Measurements from ENCODE around the gene HYLS1.
"Not testable (repeated sequence)": the region's sequence is repeated elsewhere in the genome, so short reads cannot be mapped to it uniquely, and the experiment has no call there.

Gene HYLS1

GRCh38 chr11:125902277-125902926 is 14.9 kb downstream of the HYLS1 start:
- Histone ChIP-seq H3K27me3 (replicated peaks; ENCODE audit: control insufficient read depth, insufficient read depth, low read length) (no peaks in the 10 kb centered on the region), H3K4me3 (replicated peaks; ENCODE audit: low read depth, low read length) (peak overlapping the region; percentile 79), H3K36me3 (ENCODE audit: control insufficient read depth, insufficient read depth, low read length) (peaks cover 4% of the 10 kb centered on the region)
- DNase-seq (ENCODE audit: extremely low read depth, insufficient read length), result no peak
- no peak for TF ChIP-seq CTCF (IDR thresholded peaks at IDR 0.05; ENCODE audit: insufficient read depth, low read length, poor library complexity, severe bottlenecking)

GRCh38 chr11:125902927-125903710 is 15.7 kb downstream of the HYLS1 start, which contains the start of gene PUS3:
TSS of gene PUS3 (minus strand) at chr11:125903206. CDS start at chr11:125896284, 6,922 bp downstream.
- Histone ChIP-seq H3K4me3 (replicated peaks; ENCODE audit: low read depth, low read length) (peak within 1 kb of the TSS; percentile 79), H3K27me3 (replicated peaks; ENCODE audit: control insufficient read depth, insufficient read depth, low read length) (no peaks in the 10 kb centered on the region), H3K36me3 (ENCODE audit: control insufficient read depth, insufficient read depth, low read length) (peaks cover 3% of the 10 kb centered on the region)
- peak; percentile 71 for DNase-seq (ENCODE audit: extremely low read depth, insufficient read length)
- no peak for TF ChIP-seq CTCF (IDR thresholded peaks at IDR 0.05; ENCODE audit: insufficient read depth, low read length, poor library complexity, severe bottlenecking)

GRCh38 chr11:125903711-125904659 is 16.5 kb downstream of the HYLS1 start, which contains the start of gene DDX25:
TSS of gene DDX25 (plus strand) at chr11:125904508. CDS start at chr11:125904518, 10 bp downstream.
- no peak for TF ChIP-seq CTCF (IDR thresholded peaks at IDR 0.05; ENCODE audit: insufficient read depth, low read length, poor library complexity, severe bottlenecking)
- Histone ChIP-seq H3K36me3 (ENCODE audit: control insufficient read depth, insufficient read depth, low read length) (peaks cover 3% of the 10 kb centered on the region), H3K4me3 (replicated peaks; ENCODE audit: low read depth, low read length) (no peak within 1 kb of the TSS), H3K27me3 (replicated peaks; ENCODE audit: control insufficient read depth, insufficient read depth, low read length) (no peaks in the 10 kb centered on the region)
- DNase-seq (ENCODE audit: extremely low read depth, insufficient read length), result no peak

- H3K4me3 ChIP-seq (replicated peaks; ENCODE audit: low read depth, low read length), result no peak overlapping the region
- no peak for TF ChIP-seq CTCF (IDR thresholded peaks at IDR 0.05; ENCODE audit: insufficient read depth, low read length, poor library complexity, severe bottlenecking)
- no peaks in the 10 kb centered on the region for H3K27me3 ChIP-seq (replicated peaks; ENCODE audit: control insufficient read depth, insufficient read depth, low read length)
- H3K36me3 ChIP-seq (ENCODE audit: control insufficient read depth, insufficient read depth, low read length), result no peaks in the 10 kb centered on the region; the same call in 1 of the 2 replicates
- DNase-seq (ENCODE audit: extremely low read depth, insufficient read length), result no peak
These were observed 17.2 kb downstream of the HYLS1 start for GRCh38 chr11:125904678-125905077.

GRCh38 chr11:125910226-125910849 is 22.9 kb downstream of the HYLS1 start:
- no peak for DNase-seq (ENCODE audit: extremely low read depth, insufficient read length)
- Histone ChIP-seq H3K27me3 (replicated peaks; ENCODE audit: control insufficient read depth, insufficient read depth, low read length) (no peaks in the 10 kb centered on the region; the same call in 1 of the 2 replicates), H3K4me3 (replicated peaks; ENCODE audit: low read depth, low read length) (no peak overlapping the region), H3K36me3 (ENCODE audit: control insufficient read depth, insufficient read depth, low read length) (no peaks in the 10 kb centered on the region)
- no peak for TF ChIP-seq CTCF (IDR thresholded peaks at IDR 0.05; ENCODE audit: insufficient read depth, low read length, poor library complexity, severe bottlenecking)

GRCh38 chr11:125914601-125915000 is 27.1 kb downstream of the HYLS1 start:
- not testable (repeated sequence) for H3K4me3 ChIP-seq (replicated peaks; ENCODE audit: low read depth, low read length); DNase-seq (ENCODE audit: extremely low read depth, insufficient read length); H3K36me3 ChIP-seq (ENCODE audit: control insufficient read depth, insufficient read depth, low read length); H3K27me3 ChIP-seq (replicated peaks; ENCODE audit: control insufficient read depth, insufficient read depth, low read length)
